Activated CD4-positive, alpha-beta memory T cell treated with anti-CD3 and anti-CD28 coated beads for 36 hours (primary cell): Measurements from ENCODE around the gene FAM117A. TPM values are rescaled to one million over a fixed set of nuclear protein-coding genes. Genes with fewer than 3 reads are reported as not detected.
A peak's percentile ranks its signal among the peaks of the same experiment; 100 is the strongest.

Experiments
- CTCF ChIA-PET: fragments of 350-600 bp; sonication (Branson Sonifier 250); formaldehyde crosslinking; loops from one replicate; lab custom pipeline; 2021; ENCODE audit warnings: antibody characterized with exemption, inconsistent platforms; lab: Charles Lee
- POLR2A ChIA-PET: fragments of 350-600 bp; sonication (Branson Sonifier 250); formaldehyde crosslinking; loops from one replicate; lab custom pipeline; 2021; ENCODE audit warnings: antibody characterized with exemption; lab: Charles Lee
- DNase-seq: peaks from one replicate; pipeline ENCODE4 v3.0.0-alpha.2; 2020
- H3K27ac Mint-ChIP-seq: one replicate; pipeline ENCODE4 v1.8.0; 2021; ENCODE audit warnings: mixed read lengths
- H3K27me3 Mint-ChIP-seq: one replicate; pipeline ENCODE4 v1.8.0; 2021; ENCODE audit warnings: mixed read lengths
- H3K36me3 Mint-ChIP-seq: one replicate; pipeline ENCODE4 v1.8.0; 2021; ENCODE audit warnings: mixed read lengths
- H3K4me1 Mint-ChIP-seq: one replicate; pipeline ENCODE4 v1.8.0; 2021; ENCODE audit warnings: low read depth, mixed read lengths
- H3K4me3 Mint-ChIP-seq: one replicate; pipeline ENCODE4 v1.8.0; 2021; ENCODE audit warnings: mild to moderate bottlenecking, mixed read lengths
- H3K9me3 Mint-ChIP-seq: one replicate; pipeline ENCODE4 v1.8.0; 2021; ENCODE audit warnings: mixed read lengths
- intact Hi-C: fragments of 100-400 bp; cut with micrococcal nuclease; formaldehyde crosslinking; loops from one replicate; pipeline ENCODE4 v1.15.1; 2023
- total RNA-seq, 2 experiments: library from RNA; stranded (reverse); gene quantifications; one replicate each; pipeline ENCODE4 v1.2.3, GENCODE V29; 2021

The FAM117A gene
- total RNA-seq, 2 experiments from 2014 or later: 20.9 to 21.6 TPM

DNA sequence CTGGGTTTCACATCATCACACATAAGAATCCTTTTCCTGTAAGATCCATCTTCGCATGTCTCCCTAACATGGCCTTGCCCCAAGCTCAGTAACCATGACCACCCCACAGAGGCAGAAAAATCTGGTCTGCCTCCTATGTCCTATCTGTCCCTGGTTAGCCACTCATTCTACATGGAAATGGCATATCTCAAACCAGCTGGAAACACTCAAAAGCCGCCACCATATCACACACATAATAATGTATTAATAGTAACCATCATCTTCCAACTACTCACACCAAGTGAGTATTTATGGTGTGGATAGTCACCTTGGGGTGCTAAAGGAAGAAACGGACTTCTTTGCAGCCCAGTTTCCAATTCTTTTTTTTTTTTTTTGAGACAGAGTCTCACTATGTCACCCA, 11.4 kb downstream of the FAM117A start:
- CTCF ChIA-PET: interaction anchor here (0.7 to 2.1 kb wide), 3 partner anchors 8 to 44 kb away, joined by 3 to 7 read pairs (median 3); partner anchors contain the start of gene SLC35B1
- no peak for DNase-seq
- Mint-ChIP-seq H3K27ac (peak overlapping the region; percentile 3), H3K4me3 (no peak overlapping the region), H3K27me3 (no peaks in the 10 kb centered on the region), H3K9me3 (no peaks in the 10 kb centered on the region), H3K36me3 (peaks cover 12% of the 10 kb centered on the region), H3K4me1 (peaks cover 78% of the 10 kb centered on the region)
- POLR2A ChIA-PET: interaction anchor here (0.7 to 8.1 kb wide), 3 partner anchors 9 to 22 kb away, joined by 3 to 69 read pairs (median 3); partner anchors contain the start of gene FAM117A
- intact Hi-C loops: no loop called here

DNA sequence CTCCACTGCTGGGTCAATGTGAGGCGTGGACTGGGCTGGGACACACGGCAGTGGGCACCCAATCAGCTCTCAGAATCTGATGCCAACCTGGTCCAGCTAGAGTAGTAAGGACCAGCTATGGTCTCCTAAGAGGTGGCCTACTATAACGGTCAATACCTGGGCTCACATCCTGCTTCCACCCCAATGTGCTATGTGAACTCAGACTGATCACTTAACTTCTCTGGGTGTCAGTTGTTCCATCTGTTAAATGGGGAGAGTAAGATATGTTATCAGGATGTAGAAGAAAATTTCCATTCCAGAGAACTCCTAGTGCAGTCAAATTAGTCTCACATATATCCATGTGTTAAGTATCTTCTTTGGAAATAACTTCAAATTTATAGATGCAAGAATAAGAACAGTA, 14.2 kb downstream of the FAM117A start:
- Mint-ChIP-seq H3K27me3 (no peaks in the 10 kb centered on the region), H3K27ac (peak overlapping the region; percentile 94), H3K9me3 (no peaks in the 10 kb centered on the region), H3K4me1 (peaks cover 81% of the 10 kb centered on the region), H3K4me3 (no peak overlapping the region), H3K36me3 (peaks cover 8% of the 10 kb centered on the region)
- DNase-seq: no peak
- CTCF ChIA-PET: interaction anchor here (1.3 to 5.0 kb wide), 5 partner anchors 7 to 54 kb away, joined by 3 to 43 read pairs (median 12); partner anchors contain the start of genes FAM117A and SLC35B1
- POLR2A ChIA-PET: interaction anchor here (0.8 to 8.1 kb wide), 5 partner anchors 10 to 42 kb away, joined by 3 to 69 read pairs (median 13); partner anchors contain the start of genes FAM117A and SLC35B1
- intact Hi-C loops: loop anchor here (1.0 to 2.0 kb wide), 2 partner anchors 34 to 41 kb away; no protein-coding TSS in a partner anchor

DNA sequence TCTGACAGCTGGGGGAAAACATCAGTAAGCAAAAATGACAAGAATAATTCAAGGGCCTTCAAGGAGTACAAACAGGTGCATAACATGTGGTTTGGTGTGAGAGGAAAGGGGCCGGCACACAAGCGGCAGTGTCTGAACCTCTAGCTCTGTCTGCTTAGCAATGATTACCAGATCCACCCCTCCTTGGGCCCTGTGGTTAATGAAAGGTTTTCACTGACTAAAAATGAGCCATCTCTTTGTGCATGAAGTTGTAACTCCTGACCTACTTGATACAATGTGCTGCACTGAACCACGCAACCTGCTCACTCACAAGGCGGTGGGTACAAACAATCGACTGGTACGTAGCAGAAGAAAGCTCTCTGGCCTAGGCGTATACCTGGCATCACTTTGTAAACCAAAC, 15.1 kb downstream of the FAM117A start:
- ChIA-PET POLR2A (interaction anchor here (0.8 to 8.1 kb wide), 8 partner anchors 9 to 52 kb away, joined by 3 to 69 read pairs (median 8); partner anchors contain the start of genes FAM117A and SLC35B1), CTCF (interaction anchor here (1.1 to 5.0 kb wide), 7 partner anchors 8 to 346 kb away, joined by 3 to 43 read pairs (median 4); partner anchors contain the start of genes FAM117A and PDK2)
- Mint-ChIP-seq H3K4me1 (peaks cover 81% of the 10 kb centered on the region), H3K27me3 (no peaks in the 10 kb centered on the region), H3K27ac (peak overlapping the region; percentile 94), H3K36me3 (peaks cover 8% of the 10 kb centered on the region), H3K9me3 (no peaks in the 10 kb centered on the region), H3K4me3 (peak overlapping the region; percentile 33)
- intact Hi-C loops: loop anchor here (1.0 to 2.0 kb wide), 4 partner anchors 9 to 40 kb away; partner anchors contain the start of gene FAM117A
- DNase-seq: peak; percentile 80

DNA sequence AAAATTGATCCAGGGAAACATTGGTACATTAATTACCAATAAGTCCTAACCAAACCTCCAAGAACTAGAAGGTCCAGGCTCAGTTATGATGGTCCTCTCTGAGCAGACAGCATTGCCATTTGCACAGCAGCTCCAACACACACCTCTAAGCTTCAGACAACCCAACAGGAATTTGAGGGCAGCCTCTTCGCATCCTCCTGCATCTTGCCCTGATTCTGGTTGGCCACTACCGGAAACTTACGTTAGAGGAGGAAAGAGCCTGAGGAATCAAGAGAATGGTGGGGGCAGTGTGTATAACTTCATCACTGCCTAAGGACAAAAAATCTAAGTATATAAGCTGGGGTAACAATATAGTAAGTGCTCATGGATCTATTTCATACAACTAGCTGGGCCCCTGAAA, 15.7 kb downstream of the FAM117A start:
- intact Hi-C loops: loop anchor here (1.0 to 2.0 kb wide), 3 partner anchors 9 to 39 kb away; partner anchors contain the start of gene FAM117A
- Mint-ChIP-seq H3K27ac (peak overlapping the region; percentile 94), H3K4me1 (peaks cover 77% of the 10 kb centered on the region), H3K9me3 (no peaks in the 10 kb centered on the region), H3K27me3 (no peaks in the 10 kb centered on the region), H3K4me3 (peak overlapping the region; percentile 33), H3K36me3 (peaks cover 8% of the 10 kb centered on the region)
- DNase-seq: no peak
- POLR2A ChIA-PET: interaction anchor here (0.8 to 8.1 kb wide), 9 partner anchors 9 to 52 kb away, joined by 3 to 69 read pairs (median 13); partner anchors contain the start of genes FAM117A and SLC35B1
- CTCF ChIA-PET: interaction anchor here (0.7 to 5.0 kb wide), 9 partner anchors 8 to 346 kb away, joined by 3 to 43 read pairs (median 4); partner anchors contain the start of genes FAM117A and PDK2

DNA sequence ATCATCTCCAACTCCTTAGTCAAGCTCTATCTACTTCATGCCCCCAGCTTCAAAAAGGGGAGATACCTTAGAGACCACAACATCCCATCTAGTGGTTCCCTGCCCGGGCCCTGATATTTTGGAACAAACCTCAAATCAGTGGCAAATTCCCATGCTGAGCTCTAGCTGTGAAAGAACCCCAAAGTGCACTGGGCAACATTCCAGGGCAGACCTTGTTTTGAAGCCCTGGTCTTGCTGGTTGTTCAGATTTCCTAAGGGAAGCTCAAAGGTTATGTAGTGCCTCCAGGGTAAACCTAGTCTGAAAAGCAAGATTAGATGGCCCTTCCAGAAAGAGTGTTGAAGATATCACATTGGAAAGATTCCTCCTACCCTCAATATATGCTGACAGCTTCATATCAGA, 16.3 kb downstream of the FAM117A start:
- H3K36me3 Mint-ChIP-seq: peaks cover 8% of the 10 kb centered on the region
- intact Hi-C loops: loop anchor here (1.0 to 2.0 kb wide), 3 partner anchors 8 to 39 kb away; partner anchors contain the start of gene FAM117A
- CTCF ChIA-PET: interaction anchor here (0.7 to 5.0 kb wide), 8 partner anchors 9 to 249 kb away, joined by 3 to 43 read pairs (median 8); partner anchors contain the start of genes FAM117A and SLC35B1
- POLR2A ChIA-PET: interaction anchor here (1.5 to 8.1 kb wide), 6 partner anchors 8 to 41 kb away, joined by 4 to 69 read pairs (median 16); partner anchors contain the start of genes FAM117A, KAT7 and SLC35B1
- peaks cover 79% of the 10 kb centered on the region for H3K4me1 Mint-ChIP-seq
- DNase-seq: no peak
- H3K9me3 Mint-ChIP-seq: no peaks in the 10 kb centered on the region
- no peak overlapping the region for H3K4me3 Mint-ChIP-seq
- no peaks in the 10 kb centered on the region for H3K27me3 Mint-ChIP-seq
- H3K27ac Mint-ChIP-seq: peak overlapping the region; percentile 94

DNA sequence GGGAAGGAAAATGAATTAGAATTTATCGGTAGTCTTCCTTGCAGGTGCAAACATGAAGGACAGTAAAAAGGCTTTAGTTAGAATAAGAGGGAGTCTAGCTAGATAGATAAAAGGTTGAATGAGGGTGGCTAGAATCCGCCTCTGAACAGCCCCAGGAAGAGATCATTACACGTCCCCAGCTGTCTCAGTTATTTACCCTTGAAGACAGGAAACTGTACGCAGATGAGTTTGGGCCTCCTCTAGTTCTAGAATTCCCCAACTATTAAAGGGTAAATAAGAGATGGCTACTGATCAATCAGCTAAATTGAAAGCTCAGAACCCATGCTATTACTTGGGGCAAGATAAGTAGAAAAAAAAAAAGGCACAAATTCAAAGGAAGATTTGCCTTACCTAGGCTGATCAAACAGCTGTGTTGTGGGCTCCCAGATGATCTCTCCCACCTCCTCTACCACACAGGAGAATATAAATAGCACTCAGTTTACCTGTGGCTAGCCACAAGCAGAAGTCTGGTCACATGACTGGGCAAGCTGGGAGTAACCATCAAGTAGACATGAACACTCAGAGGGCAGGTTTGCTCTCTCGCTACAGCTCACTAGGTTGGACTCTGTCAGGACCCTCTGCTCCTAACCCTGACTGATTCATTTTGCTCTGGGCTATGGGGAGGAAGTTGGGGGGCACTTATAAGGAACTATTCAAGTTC, 17.0 kb downstream of the FAM117A start:
- Mint-ChIP-seq H3K27ac (peak overlapping the region; percentile 94), H3K27me3 (no peaks in the 10 kb centered on the region), H3K9me3 (no peaks in the 10 kb centered on the region), H3K4me3 (peak overlapping the region; percentile 56), H3K36me3 (peaks cover 8% of the 10 kb centered on the region), H3K4me1 (peaks cover 79% of the 10 kb centered on the region)
- ChIA-PET CTCF (interaction anchor here (0.8 to 5.0 kb wide), 9 partner anchors 9 to 251 kb away, joined by 3 to 43 read pairs (median 7); partner anchors contain the start of genes FAM117A and SLC35B1), POLR2A (interaction anchor here (1.5 to 8.1 kb wide), 5 partner anchors 7 to 42 kb away, joined by 4 to 69 read pairs (median 20); partner anchors contain the start of genes FAM117A and KAT7)
- peak; percentile 38 for DNase-seq
- intact Hi-C loops: no loop called here

DNA sequence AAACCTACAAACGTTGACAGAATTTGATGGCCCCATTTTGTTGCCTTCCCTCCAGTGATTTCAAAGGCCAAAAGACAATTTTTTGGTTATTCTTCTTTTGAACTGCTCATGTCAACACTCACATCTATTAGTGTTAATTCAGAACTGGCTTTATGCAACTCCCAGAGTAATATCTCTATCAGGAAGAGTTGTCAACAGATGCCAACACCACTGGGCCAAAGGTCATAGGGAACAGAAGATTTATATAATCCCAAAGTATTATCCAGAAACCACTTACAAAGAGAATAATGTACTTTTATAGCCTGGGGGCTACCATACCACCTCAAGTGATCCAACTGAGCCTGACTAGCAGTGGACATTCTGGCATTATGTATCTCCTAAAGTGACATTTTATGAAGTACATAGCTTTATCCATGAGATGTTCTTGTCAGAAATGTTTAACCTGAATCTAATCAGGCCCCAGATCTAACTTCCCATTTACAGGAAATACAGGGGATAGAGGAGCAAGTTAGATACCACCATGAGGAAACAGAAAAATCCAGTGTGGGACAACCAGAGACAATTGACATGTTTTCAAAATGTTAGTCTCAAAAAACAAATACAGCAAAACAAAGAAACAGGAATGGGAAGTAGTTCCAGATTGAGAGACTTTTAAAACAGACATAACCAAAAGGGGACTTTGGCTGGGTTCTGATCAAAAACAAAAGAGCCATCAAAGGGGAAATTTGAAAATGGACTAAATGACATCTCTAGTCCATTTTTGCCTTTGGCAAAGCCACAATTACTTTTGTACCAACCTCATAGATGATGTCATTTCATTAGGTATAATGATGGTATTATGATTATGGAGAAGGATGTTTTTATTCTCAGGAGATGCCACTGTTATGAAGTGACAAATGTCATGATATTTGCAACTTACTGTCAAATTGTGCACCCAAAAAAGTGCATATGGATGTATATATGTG, 18.5 kb downstream of the FAM117A start:
- ChIA-PET POLR2A (interaction anchor here (1.0 to 8.1 kb wide), 2 partner anchors 16 to 30 kb away, joined by 3 to 69 read pairs; partner anchors contain the start of gene FAM117A), CTCF (interaction anchor here (1.5 to 4.9 kb wide), 2 partner anchors 29 to 176 kb away, joined by 5 to 40 read pairs; no protein-coding TSS in a partner anchor)
- no peaks in the 10 kb centered on the region for H3K9me3 Mint-ChIP-seq
- peak overlapping the region; percentile 50 for H3K4me3 Mint-ChIP-seq
- peaks cover 12% of the 10 kb centered on the region for H3K36me3 Mint-ChIP-seq
- intact Hi-C loops: no loop called here
- peaks cover 89% of the 10 kb centered on the region for H3K4me1 Mint-ChIP-seq
- H3K27me3 Mint-ChIP-seq: no peaks in the 10 kb centered on the region
- H3K27ac Mint-ChIP-seq: peak overlapping the region; percentile 94
- no peak for DNase-seq

DNA sequence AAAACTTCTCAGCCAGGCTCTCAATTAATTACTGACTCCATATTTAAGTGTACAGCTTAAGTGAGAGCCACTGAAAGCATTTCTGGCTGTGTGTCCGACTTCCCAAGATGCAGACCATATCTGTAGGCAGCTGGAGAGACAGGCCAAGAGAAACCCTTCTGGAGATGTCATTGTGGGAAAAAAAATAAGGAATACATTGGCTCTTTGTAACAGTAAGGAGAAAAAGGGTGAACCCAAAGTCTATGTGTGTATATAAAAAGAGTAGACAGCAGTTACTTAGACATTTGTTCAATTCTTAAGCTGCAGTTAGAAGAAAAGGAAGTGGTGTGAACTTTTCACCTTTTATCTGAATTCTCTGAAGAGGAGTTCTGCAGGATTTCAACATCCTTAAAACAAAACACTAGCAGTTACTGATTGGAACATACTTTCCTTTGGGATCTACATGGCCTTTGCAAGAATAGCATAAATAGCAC, 21.7 kb downstream of the FAM117A start:
- H3K27ac Mint-ChIP-seq: peak overlapping the region; percentile 100
- H3K36me3 Mint-ChIP-seq: peaks cover 9% of the 10 kb centered on the region
- POLR2A ChIA-PET: interaction anchor here (1.0 to 6.1 kb wide), 4 partner anchors 11 to 46 kb away, joined by 4 to 50 read pairs (median 12); partner anchors contain the start of genes KAT7 and SLC35B1
- DNase-seq: no peak
- CTCF ChIA-PET: interaction anchor here (1.0 to 2.0 kb wide), 6 partner anchors 25 to 185 kb away, joined by 3 to 9 read pairs (median 4); partner anchors contain the start of gene SLC35B1
- peak overlapping the region; percentile 85 for H3K4me3 Mint-ChIP-seq
- intact Hi-C loops: no loop called here
- peaks cover 88% of the 10 kb centered on the region for H3K4me1 Mint-ChIP-seq
- H3K9me3 Mint-ChIP-seq: no peaks in the 10 kb centered on the region
- no peaks in the 10 kb centered on the region for H3K27me3 Mint-ChIP-seq

DNA sequence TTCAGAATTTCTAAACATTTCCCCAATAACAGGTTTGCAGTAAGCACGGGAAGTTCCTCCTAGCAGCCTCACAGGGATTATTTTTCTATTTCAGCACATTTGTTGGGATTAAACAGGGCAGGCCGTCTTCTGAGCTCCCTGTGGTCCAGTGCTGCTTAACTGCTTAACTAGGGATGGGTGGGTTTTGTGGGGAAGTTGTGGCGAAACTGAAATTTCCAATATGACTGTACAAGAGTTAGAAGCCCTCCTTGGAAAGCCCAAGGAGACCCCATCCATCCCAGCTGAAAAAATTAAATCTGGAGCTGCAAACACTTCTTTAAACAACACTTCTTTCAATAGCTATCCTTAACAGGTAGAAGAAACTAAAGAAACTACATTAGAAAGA, 22.2 kb downstream of the FAM117A start:
- ChIA-PET POLR2A (interaction anchor here (1.2 to 6.1 kb wide), 3 partner anchors 25 to 46 kb away, joined by 4 to 50 read pairs (median 20); partner anchors contain the start of genes KAT7 and SLC35B1), CTCF (interaction anchor here (1.0 to 2.0 kb wide), 4 partner anchors 24 to 184 kb away, joined by 3 to 9 read pairs (median 4); partner anchors contain the start of gene SLC35B1)
- no peaks in the 10 kb centered on the region for H3K27me3 Mint-ChIP-seq
- peaks cover 88% of the 10 kb centered on the region for H3K4me1 Mint-ChIP-seq
- peak overlapping the region; percentile 100 for H3K27ac Mint-ChIP-seq
- no peak for DNase-seq
- peak overlapping the region; percentile 85 for H3K4me3 Mint-ChIP-seq
- intact Hi-C loops: loop anchor here (2.0 kb wide), 1 partner anchor 65 kb away; no protein-coding TSS in a partner anchor
- H3K36me3 Mint-ChIP-seq: peaks cover 9% of the 10 kb centered on the region
- no peaks in the 10 kb centered on the region for H3K9me3 Mint-ChIP-seq
